Esophagus squamous epithelium (tissue), 5 donors: ENCODE measurements around the gene ZCCHC24. TPM values are rescaled to one million over a fixed set of nuclear protein-coding genes. Genes with fewer than 3 reads are reported as not detected.

Experiments
- DNase-seq: peaks from one replicate; lab custom pipeline; 2025; lab: John Stamatoyannopoulos, UW
- H3K27ac ChIP-seq, 4 donors: fragments of 200-600 bp; sonication (generic); one replicate each; pipeline ENCODE4 v1.5.1; 2016 to 2019; ENCODE audit warnings: mild to moderate bottlenecking in 1 of 4
- H3K27me3 ChIP-seq, 4 donors: fragments of 200-600 bp; sonication (generic); 1 replicate in 3 of 4; 2 replicates in 1 of 4; pipeline versions ENCODE4 v1.5.1 to v1.6.0; 2017 to 2021; ENCODE audit warnings: antibody characterized with exemption in 1 of 4
- H3K36me3 ChIP-seq, 3 donors: fragments of 200-600 bp; sonication (generic); one replicate each; pipeline ENCODE4 v1.5.1; 2016 to 2019
- H3K4me1 ChIP-seq, 3 donors: fragments of 200-600 bp; sonication (generic); one replicate each; pipeline ENCODE4 v1.5.1; 2017 to 2019
- H3K4me3 ChIP-seq, 4 donors: fragments of 200-600 bp; sonication (generic); 1 replicate in 3 of 4; 2 replicates in 1 of 4; pipeline ENCODE4 v1.5.1; 2016 to 2019; ENCODE audit warnings: mild to moderate bottlenecking in 2 of 4, moderate library complexity in 1 of 4
- H3K9me3 ChIP-seq, 3 donors: fragments of 200-600 bp; sonication (generic); one replicate each; pipeline ENCODE4 v1.5.1; 2016 to 2019
- CTCF ChIP-seq, 6 experiments: fragments of 450-650 bp in 4 of 6; fragments of 200-600 bp in 2 of 6; sonication (generic) in 2 of 6; IDR thresholded peaks; one replicate each; pipeline ENCODE4 v1.5.1; 2016 to 2019; ENCODE audit warnings: antibody characterized with exemption in 6 of 6, mild to moderate bottlenecking in 4 of 6, moderate library complexity in 4 of 6
- POLR2A ChIP-seq, 4 donors: fragments of 450-650 bp; IDR thresholded peaks; one replicate each; pipeline ENCODE4 v1.6.1; 2017; ENCODE audit warnings: antibody characterized with exemption in 4 of 4, mild to moderate bottlenecking in 4 of 4, moderate library complexity in 3 of 4
- WGBS, 2 donors: methylation state at CpG; one replicate each; pipeline ENCODE4 v1.1.5; 2018; 5-methylcytosine and 5-hydroxymethylcytosine counted together
- intact Hi-C: fragments of 100-400 bp; cut with DNase I; formaldehyde crosslinking; loops from one replicate; pipeline ENCODE4 v1.15.0; 2022
- total RNA-seq, 4 donors: library from RNA; depleted of rRNA; stranded (reverse); fragments of >200 nt; gene quantifications; one replicate each; pipeline ENCODE4 v1.1.0, GENCODE V29; 2016
- donor health status: DM: yes; HTN: yes; CAD: no.

Gene ZCCHC24
- total RNA-seq, 4 donors from 2014 or later, result 2.2 to 26.1 (median 6.4) TPM

- H3K9me3 ChIP-seq, result no peaks in the 10 kb centered on the region
- no peak for TF ChIP-seq CTCF (IDR thresholded peaks at IDR 0.05)
- TF ChIP-seq POLR2A (IDR thresholded peaks at IDR 0.05), result no peak
- peaks cover 35 to 71% (median 38%) of the 10 kb centered on the region in 3 donors for H3K36me3 ChIP-seq
- peaks cover 0 to 10% (median 0%) of the 10 kb centered on the region in 3 donors for H3K4me1 ChIP-seq
- WGBS, 2 donors, result 67 to 82% methylated on average over 3 to 6 of the region's 6 CpGs
- H3K27me3 ChIP-seq, result no peaks in the 10 kb centered on the region
- no peak for DNase-seq
- H3K4me3 ChIP-seq, result no peak overlapping the region
- H3K27ac ChIP-seq, result no peak overlapping the region
- intact Hi-C loops, result no loop called here
These were observed 89.9 kb downstream of the ZCCHC24 start for GRCh38 chr10:79355420-79356017.

DNA sequence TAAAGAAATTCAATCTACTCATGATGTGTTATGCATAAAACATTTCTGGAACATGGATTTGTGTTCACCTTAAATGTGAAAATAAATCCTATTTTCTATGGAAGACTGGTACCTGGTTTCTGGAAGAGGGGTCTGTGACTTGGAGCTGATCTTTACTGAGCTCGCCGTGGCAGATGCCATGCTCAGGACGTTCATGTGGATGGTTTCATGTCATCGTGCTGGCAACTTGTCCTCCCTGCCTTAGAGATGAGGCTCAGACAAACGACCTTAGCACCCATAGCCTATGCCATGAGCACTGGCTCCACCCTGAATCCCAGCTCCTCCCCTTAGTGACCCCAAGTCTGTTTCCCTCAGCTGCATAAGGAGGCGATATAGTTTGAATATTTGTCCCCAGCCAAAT, 90.8 kb downstream of the ZCCHC24 start:
- 85 to 88% methylated on average over 5 to 6 of the region's 6 CpGs for WGBS, 2 donors
- Histone ChIP-seq H3K4me1 (peaks cover 0 to 19% (median 7%) of the 10 kb centered on the region in 3 donors), H3K4me3 (no peak overlapping the region), H3K27me3 (no peaks in the 10 kb centered on the region), H3K36me3 (peaks cover 44 to 80% (median 46%) of the 10 kb centered on the region in 3 donors), H3K27ac (no peak overlapping the region), H3K9me3 (no peaks in the 10 kb centered on the region)
- DNase-seq, result no peak
- intact Hi-C loops, result no loop called here
- TF ChIP-seq POLR2A (IDR thresholded peaks at IDR 0.05) (no peak), CTCF (IDR thresholded peaks at IDR 0.05) (no peak)

DNA sequence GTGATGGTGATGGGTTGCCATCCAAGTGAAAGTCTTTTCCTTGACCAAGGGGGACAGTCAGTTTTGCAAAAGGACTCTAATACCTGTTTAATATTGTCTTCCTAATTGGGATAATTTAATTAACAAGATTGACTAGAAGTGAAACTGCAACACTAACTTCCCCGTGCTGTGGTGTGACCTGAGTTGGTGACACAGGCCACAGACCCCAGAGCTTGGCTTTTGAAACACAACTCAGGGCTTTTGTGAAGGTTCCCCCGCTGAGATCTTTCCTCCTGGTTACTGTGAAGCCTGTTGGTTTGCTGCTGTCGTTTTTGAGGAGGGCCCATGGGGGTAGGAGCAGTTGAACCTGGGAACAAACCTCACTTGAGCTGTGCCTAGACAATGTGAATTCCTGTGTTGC, 91.3 kb downstream of the ZCCHC24 start:
- intact Hi-C loops, result no loop called here
- Histone ChIP-seq H3K36me3 (peaks cover 47 to 85% (median 49%) of the 10 kb centered on the region in 3 donors), H3K4me3 (no peak overlapping the region), H3K4me1 (peaks cover under 1 to 24% (median 11%) of the 10 kb centered on the region in 3 donors), H3K27ac (no peak overlapping the region), H3K9me3 (no peaks in the 10 kb centered on the region), H3K27me3 (no peaks in the 10 kb centered on the region)
- DNase-seq, result no peak
- 39% methylated on average over 3 of the region's 3 CpGs; no CpG with 5 or more reads in 1 of the 2 donors for WGBS, 2 donors
- TF ChIP-seq POLR2A (IDR thresholded peaks at IDR 0.05) (no peak), CTCF (IDR thresholded peaks at IDR 0.05) (no peak)

- Histone ChIP-seq H3K4me3 (no peak overlapping the region), H3K9me3 (no peaks in the 10 kb centered on the region), H3K27me3 (no peaks in the 10 kb centered on the region), H3K27ac (no peak overlapping the region), H3K36me3 (peaks cover 47 to 89% (median 52%) of the 10 kb centered on the region in 3 donors), H3K4me1 (peaks cover 4 to 25% (median 15%) of the 10 kb centered on the region in 3 donors)
- DNase-seq, result no peak
- 84 to 93% methylated on average over 4 to 10 of the region's 11 CpGs for whole genome bisulfite sequencing, 2 donors
- intact Hi-C loops, result no loop called here
- TF ChIP-seq CTCF (IDR thresholded peaks at IDR 0.05) (no peak), POLR2A (IDR thresholded peaks at IDR 0.05) (no peak)
These were observed 91.7 kb downstream of the ZCCHC24 start for GRCh38 chr10:79353726-79354125.

DNA sequence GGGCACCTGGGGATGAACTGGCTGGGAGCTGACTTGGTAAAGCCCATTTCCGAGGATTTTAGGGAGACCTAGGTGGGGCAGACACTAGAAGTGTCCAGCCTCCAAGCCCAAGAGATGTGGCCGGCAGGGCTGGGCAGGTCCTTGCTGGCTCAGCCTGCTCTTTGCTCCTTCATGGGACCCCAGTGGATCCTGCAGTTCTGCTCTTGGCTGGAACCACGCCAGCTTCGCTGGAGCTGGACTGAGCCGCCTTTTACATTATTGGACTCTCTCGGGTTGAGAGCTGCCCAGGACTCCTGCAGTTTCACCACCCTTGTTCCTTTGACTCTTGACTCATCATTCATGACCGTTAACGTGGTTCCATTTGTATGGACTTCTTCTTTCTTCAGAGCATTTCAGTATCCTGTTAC, 92.4 kb downstream of the ZCCHC24 start:
- peaks cover 9 to 27% (median 23%) of the 10 kb centered on the region in 3 donors for H3K4me1 ChIP-seq
- 78 to 89% methylated on average over 7 to 8 of the region's 8 CpGs for WGBS, 2 donors
- no peak for DNase-seq
- no peaks in the 10 kb centered on the region for H3K9me3 ChIP-seq
- H3K27ac ChIP-seq, result no peak overlapping the region
- no peak overlapping the region for H3K4me3 ChIP-seq
- intact Hi-C loops, result no loop called here
- H3K36me3 ChIP-seq, result peaks cover 47 to 89% (median 52%) of the 10 kb centered on the region in 3 donors
- H3K27me3 ChIP-seq, result no peaks in the 10 kb centered on the region
- TF ChIP-seq POLR2A (IDR thresholded peaks at IDR 0.05) (no peak), CTCF (IDR thresholded peaks at IDR 0.05) (no peak)
